ENCODE data around the gene SENP1.

The SENP1 gene

DNA sequence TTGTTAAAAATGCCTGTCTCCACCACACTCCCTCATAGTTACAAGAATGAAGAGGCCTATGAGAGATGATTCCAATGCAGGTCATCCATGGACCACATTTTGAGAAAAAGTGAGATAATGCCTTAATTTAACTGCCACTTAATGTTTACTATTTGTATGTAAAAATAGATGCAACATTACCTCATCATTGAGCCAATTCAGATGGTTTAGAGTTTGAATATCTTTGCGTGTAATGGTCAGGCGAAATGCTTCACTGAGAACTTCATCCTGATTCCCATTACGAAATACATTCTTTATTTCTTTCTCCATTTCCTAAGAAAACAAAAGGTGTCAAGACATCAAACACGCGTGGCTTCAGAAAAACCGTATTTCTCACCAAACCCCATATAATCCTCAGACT, 42.3 kb downstream of the SENP1 start:
- DNase-seq = no peak

DNA sequence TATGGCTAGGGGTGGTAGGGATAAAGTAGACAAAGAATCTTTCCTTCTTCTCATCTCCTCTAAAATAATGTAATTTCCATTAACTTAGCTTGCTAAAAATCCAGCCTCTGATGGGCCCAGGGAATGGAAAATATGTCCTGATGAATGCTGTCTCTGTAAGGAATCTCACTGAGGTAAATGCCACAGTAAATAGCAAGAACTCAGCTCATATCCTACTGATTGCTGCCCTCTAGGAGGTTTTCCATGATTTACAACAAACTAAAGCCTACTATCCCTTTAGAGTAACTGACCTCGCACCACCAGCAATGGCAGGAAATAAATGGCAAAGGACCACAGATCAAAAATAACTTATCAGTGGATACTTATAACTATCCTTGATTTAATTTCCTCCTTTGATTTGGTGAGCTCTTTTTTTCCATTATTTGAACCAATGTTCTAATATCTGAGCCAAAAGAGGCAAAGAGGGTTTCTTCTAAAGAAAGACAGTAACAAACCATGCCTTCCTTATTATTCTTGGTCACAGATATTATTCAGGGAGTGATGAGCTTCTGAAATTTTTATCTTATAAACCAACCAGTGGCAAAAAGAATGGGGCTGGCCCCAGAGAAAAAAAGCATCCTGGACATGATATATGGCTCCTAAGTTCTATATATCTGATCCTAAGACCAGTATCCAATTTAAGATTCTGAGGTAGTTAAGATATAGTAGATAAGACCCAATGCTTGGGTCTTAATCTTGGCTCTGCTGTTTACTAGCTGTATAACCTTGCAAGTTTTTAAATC, 43.8 kb downstream of the SENP1 start:
- DNase-seq = no peak

DNA sequence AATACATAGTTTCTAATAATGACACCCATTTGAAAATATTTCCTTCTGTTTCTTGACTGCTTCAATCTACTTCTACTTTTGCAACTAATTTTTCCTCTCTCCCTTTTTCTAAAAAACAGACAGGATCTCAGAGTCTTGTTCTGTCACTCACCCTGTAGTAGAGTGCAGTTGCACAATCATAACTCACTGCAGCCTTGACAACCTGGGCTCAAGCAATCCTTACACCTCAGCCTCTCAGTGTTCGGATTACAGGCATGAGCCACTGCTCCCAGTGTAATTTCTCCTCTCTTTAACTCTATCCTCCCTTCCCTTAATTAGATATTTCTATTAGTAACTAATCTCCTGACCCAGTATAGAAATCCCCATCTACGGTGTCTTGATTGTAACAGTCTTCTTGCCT, 45.4 kb downstream of the SENP1 start:
- DNase-seq = no peak

- no peak for DNase-seq
Measured at GRCh38 chr12:48058771-48059170, 47.1 kb downstream of the SENP1 start.

- DNase-seq = no peak
Measured at GRCh38 chr12:48054955-48055821, 50.7 kb downstream of the SENP1 start.

DNA sequence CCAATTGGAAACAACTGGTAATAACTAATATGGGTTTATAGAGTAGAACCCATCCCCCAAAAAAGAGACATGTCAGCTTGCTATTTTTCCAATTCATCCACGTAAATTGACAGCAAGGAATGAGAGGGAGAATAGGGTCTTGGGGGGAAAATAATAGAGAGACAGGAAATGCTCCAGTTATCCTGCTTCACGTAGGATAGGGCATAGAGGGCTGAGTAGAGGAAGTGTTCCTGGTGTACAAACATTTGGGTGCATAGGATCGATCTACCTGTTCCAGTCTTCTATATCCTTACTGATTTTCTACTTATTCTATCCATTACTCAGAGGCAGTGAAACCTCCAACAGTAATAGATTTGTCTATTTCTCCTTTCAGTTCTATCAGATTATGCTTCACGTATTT, 52.0 kb downstream of the SENP1 start:
- DNase-seq = no peak

DNA sequence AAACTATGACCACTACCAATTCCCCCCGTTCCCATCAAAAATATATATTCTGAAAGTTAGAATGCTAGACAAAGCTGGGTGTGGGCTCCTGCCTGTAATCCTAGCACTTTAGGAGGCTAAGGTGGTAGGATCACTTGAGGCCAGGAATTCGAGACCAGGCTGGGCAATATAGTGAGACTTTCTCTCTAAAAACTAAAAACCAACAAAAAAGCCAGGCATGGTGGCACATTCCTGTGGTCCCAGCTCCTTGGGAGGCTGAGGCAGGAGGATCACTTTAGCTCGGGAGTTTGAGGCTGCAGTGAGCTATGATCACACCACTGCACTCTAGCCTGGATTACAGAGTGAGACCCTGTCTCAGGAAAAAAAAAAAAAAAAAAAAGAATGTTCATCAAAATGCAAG, 52.8 kb downstream of the SENP1 start:
- DNase-seq = no peak

- no peak for DNase-seq
Measured at GRCh38 chr12:48051681-48052080, 54.2 kb downstream of the SENP1 start.

DNA sequence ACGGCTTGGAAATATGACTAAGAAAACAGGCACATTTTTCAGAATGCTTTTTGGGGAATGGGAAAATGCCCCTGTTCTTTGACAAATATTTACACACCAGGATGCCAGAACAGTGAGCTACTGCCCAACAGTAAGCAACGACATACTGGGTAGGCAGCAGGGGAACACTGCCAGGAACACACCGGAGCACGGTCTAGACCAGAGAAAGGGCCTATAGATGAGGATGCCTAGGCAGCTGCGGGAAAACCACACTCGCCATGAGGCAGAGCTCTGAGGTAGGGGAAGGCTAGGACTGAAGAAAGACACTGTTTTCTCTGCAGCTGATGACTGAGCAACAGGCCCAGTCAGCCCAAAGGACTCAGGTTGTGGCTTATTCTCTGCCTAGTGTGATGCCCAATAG, 55.7 kb downstream of the SENP1 start:
- DNase-seq = no peak

- no peak for DNase-seq
Measured at GRCh38 chr12:48045965-48046518, 59.8 kb downstream of the SENP1 start.

DNA sequence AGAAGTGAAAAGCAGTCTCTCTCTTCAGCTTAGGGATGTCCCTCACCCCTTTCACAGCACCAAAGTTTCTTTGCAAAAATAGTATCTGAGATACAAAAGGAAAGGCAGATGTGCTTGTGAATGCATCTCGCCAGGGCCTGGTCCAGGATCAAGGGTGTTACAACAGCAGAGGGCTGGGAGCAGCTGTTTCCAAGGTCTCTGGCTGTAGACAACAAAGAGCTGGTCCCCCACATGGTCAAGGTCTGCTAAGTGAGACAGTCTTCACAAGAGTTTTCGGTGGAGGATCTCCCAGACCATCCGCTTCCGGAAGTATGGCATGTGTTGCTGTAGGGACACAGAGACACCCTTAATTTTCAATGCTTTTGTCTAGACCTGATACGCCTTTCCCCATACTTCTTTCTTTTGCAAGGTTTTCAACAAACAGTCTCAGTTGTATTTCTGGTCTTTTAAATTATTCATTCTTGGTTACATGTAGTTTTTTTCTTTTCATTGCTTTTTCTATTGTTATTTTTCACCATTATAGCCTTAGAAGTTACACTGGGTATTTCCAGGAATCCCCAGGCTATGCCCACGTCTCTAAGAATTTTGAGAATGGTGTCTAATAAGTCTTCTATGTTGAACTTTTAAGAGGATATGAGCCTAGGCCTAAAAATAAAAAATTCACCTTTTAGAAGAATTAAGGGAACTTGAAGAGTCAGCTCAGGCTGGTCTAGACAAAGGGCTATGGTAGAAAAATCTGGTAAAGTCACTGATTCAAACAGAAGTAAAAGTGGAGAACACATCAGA, 60.6 kb downstream of the SENP1 start:
- no peak for DNase-seq

- DNase-seq = no peak
Measured at GRCh38 chr12:48044396-48044795, 61.5 kb downstream of the SENP1 start.

- DNase-seq = no peak
Measured at GRCh38 chr12:48043771-48044170, 62.1 kb downstream of the SENP1 start.

DNA sequence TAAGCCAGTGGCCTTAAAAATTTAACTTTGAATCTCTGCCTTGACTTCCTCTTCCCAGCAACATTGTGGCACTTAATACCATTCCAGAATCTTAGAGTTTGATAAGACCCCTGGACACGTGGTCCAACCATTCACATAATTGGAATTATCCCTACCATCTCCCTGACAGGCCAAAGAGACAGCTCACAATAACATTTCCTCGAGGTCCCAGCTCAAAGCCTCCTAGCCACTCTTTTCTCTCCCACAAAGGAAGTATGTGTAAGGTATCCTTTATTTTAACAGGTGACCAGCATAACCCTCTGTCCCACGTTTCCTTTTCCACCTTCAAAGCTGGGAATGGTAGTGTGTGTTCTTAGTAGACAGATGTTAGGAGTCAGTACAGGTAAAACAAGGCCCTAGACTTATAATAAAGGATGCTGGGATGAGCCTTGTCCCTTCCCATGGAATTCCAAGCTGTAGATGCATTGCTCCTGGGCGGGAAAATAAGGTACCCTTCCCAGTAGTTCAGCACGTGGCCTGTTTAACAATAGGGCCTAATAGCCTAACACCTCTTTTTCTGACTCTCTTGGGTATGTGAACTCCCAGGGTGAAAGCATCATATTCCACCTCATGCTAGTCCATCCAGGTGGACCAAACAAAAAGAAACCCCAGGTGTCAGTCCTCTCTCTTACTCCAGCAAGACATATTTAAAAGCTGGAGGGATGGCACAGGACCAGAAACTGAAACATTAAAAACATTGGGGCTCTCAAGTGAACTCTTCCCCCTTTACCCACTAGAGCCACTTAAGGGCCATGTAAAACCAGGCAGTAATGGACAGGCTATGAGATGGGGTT, 64.1 kb downstream of the SENP1 start:
- DNase-seq = no peak

GRCh38 chr12:48040354-48040753, 65.5 kb downstream of the SENP1 start:
- no peak for DNase-seq

- no peak for DNase-seq
Measured at GRCh38 chr12:48039151-48039550, 66.7 kb downstream of the SENP1 start.

DNA sequence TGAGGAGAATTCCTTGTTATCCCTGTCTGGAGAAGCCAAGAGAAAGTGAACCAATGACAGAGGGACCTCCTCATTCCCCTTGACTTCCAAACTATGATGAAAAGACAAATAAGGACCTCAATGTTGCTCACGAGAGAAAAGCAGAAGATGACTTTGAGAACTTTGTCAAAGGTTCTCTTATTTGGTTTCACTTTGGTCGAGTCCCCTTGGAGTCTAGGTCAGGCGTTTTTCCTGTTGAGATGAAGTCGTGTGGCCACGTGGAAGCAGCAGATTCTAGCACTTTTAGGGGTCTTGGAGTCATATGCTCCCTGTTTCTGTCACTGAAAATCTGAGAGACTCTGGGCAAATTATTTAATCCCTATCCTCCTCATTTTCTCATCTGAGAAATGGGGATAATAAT, 67.8 kb downstream of the SENP1 start:
- peak; percentile 59 for DNase-seq

DNA sequence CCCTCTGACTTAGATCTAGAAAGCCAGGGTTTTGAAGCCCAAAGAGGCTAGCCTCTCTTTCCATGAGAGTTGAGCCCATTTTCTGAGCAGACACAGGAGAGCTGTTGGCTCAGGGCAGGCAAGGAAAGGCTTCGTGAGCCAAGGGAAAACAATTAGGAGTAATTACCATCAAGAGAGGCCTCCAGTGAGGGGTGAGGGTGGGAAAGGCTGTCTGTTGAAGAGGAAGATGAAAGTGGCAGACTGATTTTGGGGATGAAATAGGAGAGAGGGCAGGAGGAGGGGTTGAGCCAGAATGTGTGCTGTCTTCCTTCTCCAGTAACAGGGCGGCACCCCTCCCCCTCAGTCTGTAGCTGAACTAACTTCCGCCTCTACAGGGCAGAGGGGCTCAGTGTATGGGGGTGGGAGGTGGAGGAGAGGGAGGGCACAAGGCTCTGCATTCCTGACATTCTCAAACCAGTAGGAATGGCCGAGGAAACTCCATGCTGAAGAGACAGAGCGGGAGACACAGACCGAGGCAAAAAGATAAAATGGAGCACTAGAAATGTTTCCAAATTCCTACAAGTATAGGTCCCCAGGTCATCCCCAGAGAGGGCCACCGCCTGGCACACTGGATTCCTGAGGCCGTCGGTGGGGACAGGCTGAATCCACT, 68.5 kb downstream of the SENP1 start:
- no peak for DNase-seq

DNA sequence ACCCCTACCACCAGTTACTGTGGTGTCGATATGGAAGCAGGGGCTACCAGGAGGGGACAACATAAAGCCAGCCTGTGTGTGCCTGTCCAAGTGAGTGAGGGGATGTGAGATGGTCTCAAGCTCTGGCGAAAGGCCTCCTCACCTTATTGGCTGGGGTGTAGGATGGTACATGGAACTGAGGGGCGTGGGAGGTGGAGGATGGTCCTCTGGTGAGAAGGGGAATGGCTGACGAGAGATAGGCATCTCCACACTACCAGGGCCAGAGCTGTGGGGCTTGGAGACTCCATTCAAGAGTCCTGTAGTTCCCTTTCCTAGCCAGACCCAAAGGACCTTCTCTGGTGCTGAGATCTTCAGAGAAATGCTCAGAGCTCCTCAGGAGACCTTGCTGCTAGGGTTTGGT, 69.1 kb downstream of the SENP1 start:
- no peak for DNase-seq

DNA sequence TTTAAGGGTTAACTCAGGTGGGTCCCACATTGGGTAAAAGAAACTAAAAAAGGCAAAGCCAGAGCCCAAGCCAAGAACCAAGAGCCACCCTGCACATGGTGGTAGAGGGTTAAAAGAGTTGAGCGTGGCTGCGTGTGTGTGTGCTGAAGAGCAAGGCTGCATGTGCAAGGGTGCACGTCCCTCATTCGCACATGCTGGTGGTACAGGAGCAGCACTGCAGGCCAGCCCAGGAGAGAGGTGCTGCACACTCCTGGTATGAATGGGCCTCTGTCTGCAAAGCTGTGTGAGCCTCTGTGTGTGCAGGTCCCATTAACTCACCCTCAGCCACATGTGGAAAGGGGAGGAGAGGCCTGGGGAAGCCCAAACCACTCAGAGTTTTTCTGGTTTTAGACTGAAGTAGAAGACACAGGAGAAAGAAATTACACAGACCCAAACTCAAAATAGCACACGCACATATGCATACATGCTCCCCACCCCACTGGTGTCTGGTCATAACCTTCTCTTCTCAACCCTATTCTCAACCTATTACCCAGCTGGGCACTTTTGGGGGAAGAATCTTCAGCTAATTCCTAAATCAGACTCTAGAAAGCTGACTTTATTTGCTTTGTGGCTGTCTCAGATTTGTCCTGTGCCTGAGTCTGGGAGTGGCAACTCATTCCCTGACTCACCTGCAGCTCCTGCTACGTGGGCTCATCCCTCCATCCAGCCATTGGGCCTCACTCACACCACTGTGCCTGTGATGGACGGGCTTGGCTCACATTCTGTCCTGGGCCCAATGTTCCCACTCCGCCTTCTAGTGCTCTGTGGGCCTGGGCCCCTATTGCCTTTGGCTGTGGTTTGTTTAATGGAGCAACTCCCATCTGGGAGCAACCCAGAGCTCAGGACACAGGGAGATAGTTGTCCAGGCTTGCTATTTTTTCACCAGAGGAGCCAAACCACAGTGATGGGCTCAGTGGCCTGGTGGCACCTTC, 70.8 kb downstream of the SENP1 start:
- no peak for DNase-seq
